Mammary epithelial cell (primary cell): ENCODE measurements around the gene ARMC9.

ENCODE experiments used
- CTCF ChIP-seq, 2 donors: IDR thresholded peaks in 1 of 2; conservative IDR thresholded peaks in 1 of 2; 2 replicates each; pipeline ENCODE4 v1.5.1; 2011 to 2012; ENCODE audit warnings: inconsistent platforms in 2 of 2, low read length in 2 of 2, mild to moderate bottlenecking in 2 of 2, control low read depth in 1 of 2, low read depth in 1 of 2; ENCODE audit not compliant: insufficient read depth in 1 of 2; ENCODE audit errors: extremely low read depth in 1 of 2
- EZH2 ChIP-seq: IDR thresholded peaks from 2 replicates; pipeline ENCODE4 v1.6.1; 2012; ENCODE audit warnings: low read length, inconsistent platforms, borderline replicate concordance

GRCh38 chr2:231312066-231312465, 113.6 kb downstream of the ARMC9 start:
- TF ChIP-seq CTCF (conservative IDR thresholded peaks at IDR 0.05 in 1 of 2, IDR thresholded peaks at IDR 0.05 in 1 of 2; ENCODE audit: extremely low read depth in 1 of 2, insufficient read depth in 1 of 2, low read depth in 1 of 2, low read length in 2 of 2), result no peak
- no peak for TF ChIP-seq EZH2
